Uterus (tissue), 4 donors: ENCODE results near the gene SLC26A6. TPM values are rescaled to one million over a fixed set of nuclear protein-coding genes. Genes with fewer than 3 reads are reported as not detected.

Experiments
- DNase-seq, 2 donors: peaks; one replicate each; pipeline ENCODE4 v3.0.0-alpha.2; 2019 to 2020
- H3K27ac ChIP-seq, 2 donors: fragments of 200-600 bp; sonication (generic); 1 replicate in 1 of 2; 2 replicates in 1 of 2; pipeline ENCODE4 v1.5.1; 2016 to 2018
- H3K27me3 ChIP-seq, 2 donors: fragments of 200-600 bp; sonication (generic); one replicate each; pipeline ENCODE4 v1.5.1; 2018 to 2019; ENCODE audit warnings: control low read depth in 1 of 2
- H3K36me3 ChIP-seq, 2 donors: fragments of 200-600 bp; sonication (generic); one replicate each; pipeline ENCODE4 v1.5.1; 2019; ENCODE audit warnings: control low read depth in 1 of 2
- H3K4me1 ChIP-seq, 2 donors: fragments of 200-600 bp; sonication (generic); one replicate each; pipeline ENCODE4 v1.5.1; 2018 to 2019; ENCODE audit warnings: control low read depth in 1 of 2
- H3K4me3 ChIP-seq, 2 donors: fragments of 200-600 bp; sonication (generic); 1 replicate in 1 of 2; 2 replicates in 1 of 2; pipeline ENCODE4 v1.5.1; 2018 to 2019; ENCODE audit warnings: mild to moderate bottlenecking in 1 of 2
- H3K9me3 ChIP-seq, 2 donors: fragments of 200-600 bp; sonication (generic); one replicate each; pipeline ENCODE4 v1.5.1; 2019; ENCODE audit warnings: control low read depth in 1 of 2
- CTCF ChIP-seq, 4 experiments: fragments of 200-600 bp in 2 of 4; fragments of 450-650 bp in 2 of 4; sonication (generic) in 2 of 4; IDR thresholded peaks; one replicate each; pipeline ENCODE4 v1.5.1; 2016 to 2019; ENCODE audit warnings: antibody characterized with exemption in 4 of 4, mild to moderate bottlenecking in 2 of 4, moderate library complexity in 1 of 4
- POLR2A ChIP-seq, 2 donors: fragments of 450-650 bp; IDR thresholded peaks; one replicate each; pipeline ENCODE4 v1.6.1; 2016; ENCODE audit warnings: antibody characterized with exemption in 2 of 2, mild to moderate bottlenecking in 1 of 2, moderate library complexity in 1 of 2
- intact Hi-C: fragments of 100-400 bp; cut with DNase I; formaldehyde crosslinking; loops from one replicate; pipeline ENCODE4 v1.15.1; 2023; ENCODE audit warnings: low total_unique reads
- total RNA-seq, 4 donors: library from RNA; depleted of rRNA in 3 of 4; stranded (reverse); fragments of >200 nt in 3 of 4; gene quantifications; one replicate each; pipeline versions ENCODE4 v1.1.0 to v1.2.4, GENCODE V29; 2014 to 2023
- donor health status: DM: yes; HTN: yes; CAD: no.

Gene SLC26A6
- total RNA-seq, 4 donors from 2014 or later: 0.59 to 98.1 (median 15.2) TPM

DNA sequence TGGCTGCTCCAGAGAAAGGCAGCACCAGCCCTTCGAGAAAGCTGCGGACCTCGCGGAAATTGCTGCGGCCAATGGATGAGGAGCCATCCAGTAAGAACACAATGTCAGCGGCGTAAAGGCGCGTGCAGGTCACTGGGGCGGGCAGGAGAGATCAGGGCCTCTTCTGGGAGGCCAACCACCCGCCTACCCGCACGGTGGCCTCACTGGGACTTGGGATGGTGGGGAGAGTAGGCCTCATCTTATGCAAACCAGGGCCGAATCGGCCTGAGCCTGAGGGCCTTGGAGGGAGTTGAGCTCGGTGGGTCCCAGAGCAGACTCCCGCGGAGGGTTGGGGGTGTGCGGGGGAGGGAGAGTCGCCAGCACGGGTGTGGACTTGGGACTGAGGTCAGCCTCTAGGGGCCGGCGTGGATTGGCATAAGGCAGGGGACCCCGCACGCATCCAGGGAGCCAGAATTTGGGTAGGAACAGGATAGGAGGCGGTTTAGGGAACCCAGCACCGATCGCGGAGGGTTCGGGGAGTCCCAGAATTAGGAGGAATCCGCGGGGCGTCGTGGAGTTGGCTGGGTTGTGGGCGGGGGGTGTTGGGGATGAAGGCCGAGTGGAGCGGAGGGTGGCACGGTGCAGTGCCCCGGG is 40.7 kb downstream of the SLC26A6 start:
- H3K9me3 ChIP-seq: no peaks in the 10 kb centered on the region
- H3K36me3 ChIP-seq: no peaks in the 10 kb centered on the region
- H3K27me3 ChIP-seq: no peaks in the 10 kb centered on the region
- DNase-seq: no peak
- peaks cover 6 to 32% of the 10 kb centered on the region in 2 donors for H3K4me1 ChIP-seq
- TF ChIP-seq CTCF (IDR thresholded peaks at IDR 0.05) (no peak), POLR2A (IDR thresholded peaks at IDR 0.05) (no peak)
- H3K27ac ChIP-seq: peak overlapping the region; percentile 81 to 98
- intact Hi-C loops: no loop called here
- H3K4me3 ChIP-seq: peak overlapping the region; percentile 29 to 49

DNA sequence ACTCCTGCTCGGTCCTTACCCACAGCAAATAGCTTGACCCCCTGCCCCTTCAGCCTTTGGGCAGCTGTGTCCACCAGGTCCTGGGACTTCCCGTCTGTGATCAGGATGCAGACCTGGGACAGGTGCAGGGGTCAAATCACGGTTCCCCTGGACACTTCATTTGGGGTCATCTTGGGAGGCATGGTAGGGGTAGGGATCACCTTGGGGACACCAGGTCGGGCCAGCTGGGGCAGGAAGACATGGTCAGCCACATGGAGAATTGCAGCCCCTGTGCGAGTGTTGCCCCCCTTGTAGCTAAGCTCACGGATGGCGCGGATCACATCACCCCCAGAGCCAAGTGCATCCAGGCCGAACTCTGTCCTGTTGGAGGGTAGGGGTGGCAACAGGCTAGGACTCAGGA is 41.9 kb downstream of the SLC26A6 start:
- intact Hi-C loops: no loop called here
- Histone ChIP-seq H3K4me3 (no peak overlapping the region), H3K27ac (no peak overlapping the region), H3K27me3 (no peaks in the 10 kb centered on the region), H3K36me3 (no peaks in the 10 kb centered on the region), H3K4me1 (peaks cover 0 to 24% of the 10 kb centered on the region in 2 donors), H3K9me3 (no peaks in the 10 kb centered on the region)
- no peak for DNase-seq
- TF ChIP-seq POLR2A (IDR thresholded peaks at IDR 0.05): no peak

DNA sequence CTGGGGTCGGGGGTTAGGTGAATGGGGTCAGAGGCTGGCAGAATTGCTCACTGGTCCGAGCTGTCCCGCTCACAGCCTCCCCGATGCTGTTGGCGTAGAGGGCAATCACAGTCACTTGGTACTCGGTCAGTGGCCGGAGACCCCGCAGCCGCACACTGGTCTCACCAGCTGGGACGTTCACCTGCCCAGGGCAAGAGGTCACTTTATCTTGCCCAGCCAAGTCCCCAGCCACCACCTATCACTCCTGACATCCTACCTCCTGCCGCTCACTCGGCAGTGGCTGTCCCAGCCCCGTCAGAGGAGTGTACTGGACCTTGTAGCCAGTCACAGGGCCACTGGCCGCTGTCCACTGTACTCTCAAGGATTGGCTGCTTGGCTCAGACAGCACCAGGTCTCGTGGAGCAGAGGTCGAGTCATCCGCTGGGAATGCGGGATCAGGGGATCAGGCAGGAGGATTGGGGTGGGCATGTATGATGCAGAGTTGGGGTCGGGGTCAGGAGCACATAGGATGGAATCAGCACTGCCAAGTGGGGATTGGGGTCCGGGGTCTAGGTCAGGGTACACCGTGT is 42.7 kb downstream of the SLC26A6 start:
- H3K9me3 ChIP-seq: no peaks in the 10 kb centered on the region
- H3K27ac ChIP-seq: no peak overlapping the region
- no peaks in the 10 kb centered on the region for H3K27me3 ChIP-seq
- intact Hi-C loops: no loop called here
- no peak overlapping the region for H3K4me3 ChIP-seq
- H3K36me3 ChIP-seq: no peaks in the 10 kb centered on the region
- TF ChIP-seq CTCF (IDR thresholded peaks at IDR 0.05) (no peak), POLR2A (IDR thresholded peaks at IDR 0.05) (no peak)
- no peak for DNase-seq
- peaks cover 0 to 19% of the 10 kb centered on the region in 2 donors for H3K4me1 ChIP-seq

DNA sequence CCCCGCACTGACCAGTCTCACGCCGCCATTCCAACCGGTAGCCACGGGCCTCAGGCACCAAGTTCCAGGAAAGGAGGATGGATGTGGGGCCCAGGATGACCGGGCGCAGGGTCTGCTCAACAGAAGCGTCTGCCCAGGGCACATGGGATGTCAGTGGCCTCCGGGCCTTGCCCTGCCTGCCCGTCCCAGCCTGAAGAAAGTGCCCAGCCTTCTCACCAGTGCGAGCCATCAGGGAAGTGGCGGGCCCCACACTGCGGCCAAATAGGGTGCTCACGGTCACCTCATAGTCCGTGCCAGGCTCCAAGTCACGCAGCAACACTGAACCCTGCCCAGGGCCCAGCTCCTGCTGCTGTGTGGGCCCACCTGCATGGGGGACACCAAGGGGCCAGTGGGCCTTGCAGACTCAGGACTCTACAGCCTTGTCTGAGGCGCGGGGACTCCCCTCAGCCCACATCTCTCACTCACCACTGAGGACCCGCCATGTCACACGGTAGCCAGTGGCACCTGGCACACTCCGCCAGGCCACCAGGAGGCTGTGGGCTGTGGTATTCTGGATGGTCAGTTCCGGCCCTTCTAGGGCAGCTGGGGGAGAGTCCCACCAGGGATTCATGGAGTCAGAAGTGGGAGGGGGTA is 43.3 kb downstream of the SLC26A6 start:
- no peak overlapping the region for H3K27ac ChIP-seq
- no peak overlapping the region for H3K4me3 ChIP-seq
- intact Hi-C loops: no loop called here
- H3K9me3 ChIP-seq: no peaks in the 10 kb centered on the region
- no peaks in the 10 kb centered on the region for H3K27me3 ChIP-seq
- DNase-seq: no peak
- no peaks in the 10 kb centered on the region for H3K36me3 ChIP-seq
- TF ChIP-seq POLR2A (IDR thresholded peaks at IDR 0.05): no peak
- TF ChIP-seq CTCF (IDR thresholded peaks at IDR 0.05): no peak
- peaks cover 0 to 15% of the 10 kb centered on the region in 2 donors for H3K4me1 ChIP-seq

- TF ChIP-seq POLR2A (IDR thresholded peaks at IDR 0.05) (no peak), CTCF (IDR thresholded peaks at IDR 0.05) (no peak)
- no peak for DNase-seq
- intact Hi-C loops: no loop called here
- Histone ChIP-seq H3K27me3 (no peaks in the 10 kb centered on the region), H3K36me3 (no peaks in the 10 kb centered on the region), H3K4me3 (no peak overlapping the region), H3K9me3 (no peaks in the 10 kb centered on the region), H3K4me1 (peaks cover 0 to 15% of the 10 kb centered on the region in 2 donors), H3K27ac (no peak overlapping the region)
These were observed 43.8 kb downstream of the SLC26A6 start for GRCh38 chr3:48591436-48591835.
